22Rv1 (cell line): ENCODE data around the gene DYNC1LI1.

Source experiments
- H3K27ac ChIP-seq: fragments of 450-650 bp; 2 replicates; pipeline ENCODE4 v1.5.1; 2017
- CTCF ChIP-seq: fragments of 450-650 bp; IDR thresholded peaks from 2 replicates; pipeline ENCODE4 v1.5.1; 2017; ENCODE audit warnings: mild to moderate bottlenecking
- ZFX ChIP-seq: fragments of 450-650 bp; IDR thresholded peaks from 2 replicates; pipeline ENCODE4 v1.6.1; 2017; ENCODE audit warnings: antibody characterized with exemption, borderline replicate concordance

The DYNC1LI1 gene

DNA sequence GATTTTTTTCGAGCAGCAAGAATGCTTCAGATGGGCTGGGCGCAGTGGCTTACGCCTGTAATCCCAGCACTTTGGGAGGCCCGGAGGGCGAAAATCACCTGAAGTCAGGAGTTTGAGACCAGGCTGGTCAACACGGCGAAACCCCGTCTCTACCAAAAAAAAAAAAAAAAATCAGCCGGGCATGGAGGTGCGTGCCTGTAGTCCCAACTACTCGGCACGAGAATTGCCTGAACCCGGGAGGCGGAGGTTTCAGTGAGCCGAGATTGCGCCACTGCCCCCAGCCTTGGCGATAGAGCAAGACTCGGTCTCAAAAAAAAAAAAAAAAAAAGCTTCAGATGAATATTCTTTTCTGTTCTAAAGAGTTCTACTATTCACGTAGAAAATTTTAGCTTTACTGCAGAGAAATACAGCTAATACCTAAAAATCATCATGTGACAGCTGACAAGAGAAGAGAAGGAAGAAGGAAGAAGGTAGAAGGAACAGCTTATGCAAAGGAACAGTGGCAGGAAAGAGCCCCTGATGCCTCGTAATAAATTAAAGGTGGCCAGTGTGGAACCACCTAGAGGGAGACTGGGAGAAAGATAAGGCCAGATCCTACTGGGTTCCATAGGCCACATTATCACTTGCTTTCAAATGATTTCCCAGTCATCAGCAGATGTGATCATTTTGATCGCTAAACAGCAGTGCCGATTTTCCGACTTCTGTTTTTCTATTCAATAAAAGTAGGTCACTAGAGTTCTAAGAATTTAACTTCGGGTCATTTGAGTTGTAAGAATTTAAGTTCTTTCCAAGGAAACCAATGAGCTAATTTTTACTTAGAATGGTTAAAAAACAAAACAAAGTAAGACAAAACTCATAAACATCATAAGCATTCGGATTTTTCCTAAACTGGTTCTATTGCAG lies 69.5 kb downstream of the DYNC1LI1 start:
- TF ChIP-seq ZFX (no peak), CTCF (no peak)
- no peak overlapping the region for H3K27ac ChIP-seq

- TF ChIP-seq CTCF (no peak), ZFX (no peak)
- no peak overlapping the region for H3K27ac ChIP-seq
Measured at GRCh38 chr3:32500231-32500630, 70.4 kb downstream of the DYNC1LI1 start.

DNA sequence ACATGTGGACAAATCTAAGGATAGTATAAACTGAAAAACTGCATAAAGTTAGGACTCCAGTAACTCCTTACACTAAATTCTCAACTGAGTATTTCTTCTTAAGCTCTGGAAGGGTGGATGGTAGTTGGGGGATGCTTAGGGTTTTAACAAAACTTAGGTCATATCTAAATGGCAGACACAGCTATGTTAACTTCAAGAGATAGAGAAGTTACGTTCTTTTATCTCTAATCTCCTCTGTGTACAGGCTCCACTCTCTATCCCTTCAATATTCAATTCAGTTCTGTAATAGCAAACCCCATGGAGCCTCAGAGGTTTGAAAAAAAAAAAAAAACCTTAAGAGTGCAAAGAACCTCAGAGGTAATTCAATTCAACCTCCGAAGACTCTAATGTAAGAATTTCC lies 71.1 kb downstream of the DYNC1LI1 start:
- H3K27ac ChIP-seq = no peak overlapping the region
- TF ChIP-seq ZFX (no peak), CTCF (no peak)

GRCh38 chr3:32498992-32499391 lies 71.7 kb downstream of the DYNC1LI1 start:
- no peak overlapping the region for H3K27ac ChIP-seq
- TF ChIP-seq ZFX = no peak
- no peak for TF ChIP-seq CTCF

GRCh38 chr3:32498252-32498651 lies 72.4 kb downstream of the DYNC1LI1 start:
- TF ChIP-seq CTCF (no peak), ZFX (no peak)

GRCh38 chr3:32495609-32496008 lies 75.0 kb downstream of the DYNC1LI1 start:
- no peak for TF ChIP-seq CTCF
- no peak for TF ChIP-seq ZFX
- no peak overlapping the region for H3K27ac ChIP-seq

More at GRCh38 chr3:32498252-32498651, 72.4 kb downstream of the DYNC1LI1 start:
- no peak overlapping the region for H3K27ac ChIP-seq

DNA sequence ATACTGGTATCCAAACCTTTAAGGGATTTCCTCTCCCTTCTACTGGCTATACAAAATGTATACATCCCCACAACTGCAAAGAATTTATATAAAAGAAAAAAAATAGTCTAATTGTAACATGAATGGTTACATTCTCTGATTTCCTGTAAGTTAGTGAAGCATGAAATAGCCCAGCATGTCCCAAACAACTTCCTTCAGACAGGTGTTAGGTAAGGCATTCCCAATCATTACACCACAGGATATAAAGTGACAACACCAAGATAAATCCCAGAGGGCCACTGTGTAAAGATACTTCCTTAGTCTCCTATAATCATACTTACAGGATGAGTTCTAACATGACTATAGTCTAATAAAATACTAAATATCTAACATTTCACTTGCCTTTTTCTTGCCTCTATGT lies 75.6 kb downstream of the DYNC1LI1 start:
- no peak for TF ChIP-seq ZFX
- TF ChIP-seq CTCF = no peak
- H3K27ac ChIP-seq = no peak overlapping the region
